ENCODE data around the gene CYB561D2.
A peak's percentile ranks its signal among the peaks of the same experiment; 100 is the strongest.

The CYB561D2 gene

DNA sequence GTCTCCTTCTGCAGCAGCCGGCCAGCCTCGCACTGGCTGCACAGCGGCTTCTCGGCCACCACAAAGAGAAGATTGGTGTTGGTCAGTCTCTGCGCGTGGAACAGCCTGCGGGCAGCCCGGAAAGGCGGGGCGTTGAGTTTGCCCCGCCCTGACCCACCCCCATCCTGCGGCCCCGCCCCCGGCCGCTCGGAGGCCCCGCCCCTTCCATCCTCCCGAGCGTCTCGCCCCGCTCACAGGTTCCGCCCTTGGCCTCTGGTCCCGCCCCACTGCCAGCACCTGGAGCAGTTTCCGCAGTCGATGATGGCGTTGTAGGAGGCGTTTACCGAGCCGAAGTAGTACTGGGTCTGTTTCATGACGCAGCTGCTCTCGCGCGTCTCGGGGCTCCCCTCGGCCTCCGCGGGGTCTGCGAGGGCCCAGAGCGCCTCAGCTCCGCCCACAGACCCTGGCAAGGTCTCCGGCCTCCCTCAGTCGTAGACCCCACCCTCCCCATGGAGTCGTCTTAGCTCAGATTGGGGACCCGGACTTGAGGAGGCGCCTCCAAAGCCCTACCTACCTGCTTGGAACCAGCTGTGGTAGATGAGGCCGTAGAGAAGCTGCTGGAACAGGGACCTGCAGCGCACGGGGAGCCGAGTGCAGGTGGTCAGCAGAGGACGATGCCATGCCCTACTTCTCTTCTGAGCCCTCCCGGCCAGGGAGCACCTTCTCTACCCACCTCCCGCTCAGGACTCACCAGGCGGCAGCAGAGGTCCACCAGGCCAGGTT, 14.6 kb downstream of the CYB561D2 start:
- H3K27ac ChIP-seq (ENCODE audit: low read length) = no peak overlapping the region

DNA sequence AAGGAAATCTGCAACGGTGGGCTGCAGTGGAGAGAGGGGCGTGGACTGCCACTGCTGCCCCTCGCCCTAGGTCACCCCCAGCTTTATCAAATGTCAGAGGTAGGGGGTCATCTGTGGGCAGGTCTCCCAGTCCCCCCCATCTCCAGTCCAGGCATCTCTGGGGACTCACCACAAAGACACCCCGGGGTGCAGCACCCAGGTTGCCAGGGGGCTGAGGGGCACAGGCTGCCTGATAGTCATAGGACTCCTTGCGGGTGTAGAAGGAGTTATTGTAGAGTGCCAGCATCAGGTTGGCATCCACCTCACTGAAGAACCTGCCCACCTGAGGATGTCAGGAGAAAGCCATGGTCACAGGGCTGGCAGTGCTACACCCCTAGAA, 15.2 kb downstream of the CYB561D2 start:
- Histone ChIP-seq H3K27ac (ENCODE audit: low read length) (no peak overlapping the region), H3K27me3 (ENCODE audit: control insufficient read depth, insufficient read depth, low read length) (no peaks in the 10 kb centered on the region), H3K4me3 (ENCODE audit: low read length) (peak overlapping the region; percentile 53; the same call in 1 of the 2 replicates), H3K4me1 (ENCODE audit: control insufficient read depth, insufficient read depth, low read length) (peaks cover 6% of the 10 kb centered on the region), H3K9me3 (ENCODE audit: control insufficient read depth, insufficient read depth, low read length) (no peaks in the 10 kb centered on the region), H3K36me3 (ENCODE audit: control insufficient read depth, insufficient read depth, low read length) (no peaks in the 10 kb centered on the region; the same call in 1 of the 2 replicates)
- WGBS (ENCODE audit: insufficient coverage, insufficient read length) = no CpG with 5 or more reads among the region's 5 CpGs
- DNase-seq (ENCODE audit: low read depth, low spot score) = no peak

More for the DNA sequence above, 14.6 kb downstream of the CYB561D2 start:
- no CpG with 5 or more reads among the region's 53 CpGs for WGBS (ENCODE audit: insufficient coverage, insufficient read length)
- H3K4me1 ChIP-seq (ENCODE audit: control insufficient read depth, insufficient read depth, low read length) = peaks cover 5% of the 10 kb centered on the region; the same call in 1 of the 2 replicates
- no peaks in the 10 kb centered on the region for H3K27me3 ChIP-seq (ENCODE audit: control insufficient read depth, insufficient read depth, low read length)
- peak overlapping the region; percentile 53; the same call in 1 of the 2 replicates for H3K4me3 ChIP-seq (ENCODE audit: low read length)
- H3K9me3 ChIP-seq (ENCODE audit: control insufficient read depth, insufficient read depth, low read length) = no peaks in the 10 kb centered on the region
- DNase-seq (ENCODE audit: low read depth, low spot score) = peak; percentile 75
- H3K36me3 ChIP-seq (ENCODE audit: control insufficient read depth, insufficient read depth, low read length) = no peaks in the 10 kb centered on the region; the same call in 1 of the 2 replicates

GRCh38 chr3:50369012-50369670, 18.5 kb downstream of the CYB561D2 start:
- Histone ChIP-seq H3K9me3 (ENCODE audit: control insufficient read depth, insufficient read depth, low read length) (no peaks in the 10 kb centered on the region), H3K27ac (ENCODE audit: low read length) (no peak overlapping the region), H3K36me3 (ENCODE audit: control insufficient read depth, insufficient read depth, low read length) (no peaks in the 10 kb centered on the region; the same call in 1 of the 2 replicates), H3K27me3 (ENCODE audit: control insufficient read depth, insufficient read depth, low read length) (no peaks in the 10 kb centered on the region), H3K4me3 (ENCODE audit: low read length) (no peak overlapping the region), H3K4me1 (ENCODE audit: control insufficient read depth, insufficient read depth, low read length) (peaks cover 13% of the 10 kb centered on the region)
- no CpG with 5 or more reads among the region's 9 CpGs for WGBS (ENCODE audit: insufficient coverage, insufficient read length)
- DNase-seq (ENCODE audit: low read depth, low spot score) = no peak

GRCh38 chr3:50370594-50370993, 19.9 kb downstream of the CYB561D2 start:
- H3K27me3 ChIP-seq (ENCODE audit: control insufficient read depth, insufficient read depth, low read length) = no peaks in the 10 kb centered on the region
- no peak for DNase-seq (ENCODE audit: low read depth, low spot score)
- no peak overlapping the region for H3K4me3 ChIP-seq (ENCODE audit: low read length)
- H3K9me3 ChIP-seq (ENCODE audit: control insufficient read depth, insufficient read depth, low read length) = no peaks in the 10 kb centered on the region
- no peak overlapping the region for H3K27ac ChIP-seq (ENCODE audit: low read length)
- peaks cover 2% of the 10 kb centered on the region; the same call in 1 of the 2 replicates for H3K36me3 ChIP-seq (ENCODE audit: control insufficient read depth, insufficient read depth, low read length)
- H3K4me1 ChIP-seq (ENCODE audit: control insufficient read depth, insufficient read depth, low read length) = peaks cover 13% of the 10 kb centered on the region
- WGBS (ENCODE audit: insufficient coverage, insufficient read length) = no CpG with 5 or more reads among the region's 14 CpGs

DNA sequence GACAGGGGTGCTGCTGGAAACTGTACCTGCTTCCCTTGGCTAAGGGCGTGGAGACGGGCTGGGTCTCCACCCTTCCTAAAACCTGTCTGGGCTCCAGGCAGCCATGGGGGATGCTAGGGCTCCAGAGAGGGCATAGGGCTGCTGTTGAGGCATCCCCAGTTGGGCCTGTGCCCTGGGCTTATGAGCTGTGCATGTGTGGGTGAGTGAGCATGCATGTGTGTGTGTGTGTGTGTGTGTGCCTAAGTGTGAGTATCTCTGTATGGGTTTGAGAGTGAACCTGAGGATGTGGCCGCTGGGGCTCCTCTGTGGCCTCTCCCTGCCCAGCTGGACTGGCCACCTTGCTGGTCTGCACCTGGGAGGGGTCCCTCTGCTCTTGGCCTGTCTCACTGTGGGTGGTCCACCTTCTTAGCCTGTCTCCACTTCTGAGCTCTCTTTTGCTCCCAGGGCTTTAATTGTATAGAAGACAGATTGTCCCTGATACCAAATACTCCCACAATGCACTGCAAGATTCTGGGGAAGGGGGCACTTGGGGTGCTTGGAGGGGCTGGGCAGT, 20.5 kb downstream of the CYB561D2 start:
- peaks cover 2% of the 10 kb centered on the region; the same call in 1 of the 2 replicates for H3K36me3 ChIP-seq (ENCODE audit: control insufficient read depth, insufficient read depth, low read length)
- no peaks in the 10 kb centered on the region for H3K9me3 ChIP-seq (ENCODE audit: control insufficient read depth, insufficient read depth, low read length)
- no CpG with 5 or more reads among the region's 3 CpGs for WGBS (ENCODE audit: insufficient coverage, insufficient read length)

GRCh38 chr3:50372349-50372748, 21.7 kb downstream of the CYB561D2 start:
- Histone ChIP-seq H3K36me3 (ENCODE audit: control insufficient read depth, insufficient read depth, low read length) (peaks cover 2% of the 10 kb centered on the region; the same call in 1 of the 2 replicates), H3K4me3 (ENCODE audit: low read length) (no peak overlapping the region), H3K27me3 (ENCODE audit: control insufficient read depth, insufficient read depth, low read length) (no peaks in the 10 kb centered on the region), H3K9me3 (ENCODE audit: control insufficient read depth, insufficient read depth, low read length) (no peaks in the 10 kb centered on the region), H3K4me1 (ENCODE audit: control insufficient read depth, insufficient read depth, low read length) (peaks cover 11% of the 10 kb centered on the region), H3K27ac (ENCODE audit: low read length) (no peak overlapping the region)
- WGBS (ENCODE audit: insufficient coverage, insufficient read length) = no CpG with 5 or more reads among the region's 8 CpGs
- DNase-seq (ENCODE audit: low read depth, low spot score) = no peak

More for the DNA sequence above, 20.5 kb downstream of the CYB561D2 start:
- Histone ChIP-seq H3K4me1 (ENCODE audit: control insufficient read depth, insufficient read depth, low read length) (peaks cover 11% of the 10 kb centered on the region), H3K4me3 (ENCODE audit: low read length) (no peak overlapping the region), H3K27me3 (ENCODE audit: control insufficient read depth, insufficient read depth, low read length) (no peaks in the 10 kb centered on the region), H3K27ac (ENCODE audit: low read length) (no peak overlapping the region)
- no peak for DNase-seq (ENCODE audit: low read depth, low spot score)

DNA sequence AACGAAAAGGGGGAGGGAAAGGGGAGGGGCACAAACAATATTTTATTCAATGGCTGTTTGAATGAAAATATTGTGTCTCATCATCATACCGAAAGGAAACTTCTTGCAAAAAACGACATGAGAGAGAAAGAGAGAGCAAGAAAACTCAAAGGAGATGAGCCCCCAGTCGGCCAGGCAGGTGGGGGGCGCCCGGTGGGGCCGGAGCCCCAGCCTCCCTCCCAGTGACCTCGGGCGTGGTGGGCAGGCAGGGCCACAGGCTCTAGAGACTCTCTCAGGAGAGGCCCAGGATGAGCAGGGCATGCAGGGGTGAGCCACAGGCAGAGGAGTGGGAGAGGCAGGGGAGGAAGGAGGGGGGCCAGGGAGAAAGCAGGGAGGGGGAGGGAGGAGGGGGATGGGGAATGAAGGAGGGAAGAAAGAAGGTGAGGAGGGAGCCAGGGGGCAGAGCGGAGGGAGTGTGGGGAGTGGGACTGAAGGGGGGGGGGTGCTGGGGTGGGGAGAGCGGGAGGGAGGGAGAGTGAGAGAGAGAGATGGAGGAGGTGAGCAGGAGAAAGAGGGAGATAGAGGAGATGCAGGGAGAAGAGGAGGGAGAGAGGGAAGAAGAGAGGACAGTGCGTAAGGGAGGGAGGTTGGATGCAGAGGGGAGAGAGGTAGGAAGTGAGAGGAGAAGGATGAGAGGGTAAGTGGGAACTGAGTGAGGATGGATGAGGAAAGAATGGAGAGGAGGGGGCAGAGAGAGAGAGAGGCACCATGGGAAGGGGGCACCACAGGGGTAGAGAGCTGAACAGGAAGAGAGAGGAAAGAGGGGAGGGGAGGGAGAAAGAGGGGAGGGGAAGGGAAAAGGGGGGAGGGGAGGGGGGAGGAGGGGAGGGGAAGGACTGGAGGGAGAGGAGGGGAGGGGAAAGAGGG, 22.7 kb downstream of the CYB561D2 start:
- Histone ChIP-seq H3K4me1 (ENCODE audit: control insufficient read depth, insufficient read depth, low read length) (peaks cover 11% of the 10 kb centered on the region), H3K4me3 (ENCODE audit: low read length) (no peak overlapping the region), H3K9me3 (ENCODE audit: control insufficient read depth, insufficient read depth, low read length) (no peaks in the 10 kb centered on the region), H3K27ac (ENCODE audit: low read length) (no peak overlapping the region), H3K27me3 (ENCODE audit: control insufficient read depth, insufficient read depth, low read length) (no peaks in the 10 kb centered on the region), H3K36me3 (ENCODE audit: control insufficient read depth, insufficient read depth, low read length) (peaks cover 2% of the 10 kb centered on the region; the same call in 1 of the 2 replicates)
- 100% methylated on average over 1 of the region's 12 CpGs for WGBS (ENCODE audit: insufficient coverage, insufficient read length)
- DNase-seq (ENCODE audit: low read depth, low spot score) = no peak

DNA sequence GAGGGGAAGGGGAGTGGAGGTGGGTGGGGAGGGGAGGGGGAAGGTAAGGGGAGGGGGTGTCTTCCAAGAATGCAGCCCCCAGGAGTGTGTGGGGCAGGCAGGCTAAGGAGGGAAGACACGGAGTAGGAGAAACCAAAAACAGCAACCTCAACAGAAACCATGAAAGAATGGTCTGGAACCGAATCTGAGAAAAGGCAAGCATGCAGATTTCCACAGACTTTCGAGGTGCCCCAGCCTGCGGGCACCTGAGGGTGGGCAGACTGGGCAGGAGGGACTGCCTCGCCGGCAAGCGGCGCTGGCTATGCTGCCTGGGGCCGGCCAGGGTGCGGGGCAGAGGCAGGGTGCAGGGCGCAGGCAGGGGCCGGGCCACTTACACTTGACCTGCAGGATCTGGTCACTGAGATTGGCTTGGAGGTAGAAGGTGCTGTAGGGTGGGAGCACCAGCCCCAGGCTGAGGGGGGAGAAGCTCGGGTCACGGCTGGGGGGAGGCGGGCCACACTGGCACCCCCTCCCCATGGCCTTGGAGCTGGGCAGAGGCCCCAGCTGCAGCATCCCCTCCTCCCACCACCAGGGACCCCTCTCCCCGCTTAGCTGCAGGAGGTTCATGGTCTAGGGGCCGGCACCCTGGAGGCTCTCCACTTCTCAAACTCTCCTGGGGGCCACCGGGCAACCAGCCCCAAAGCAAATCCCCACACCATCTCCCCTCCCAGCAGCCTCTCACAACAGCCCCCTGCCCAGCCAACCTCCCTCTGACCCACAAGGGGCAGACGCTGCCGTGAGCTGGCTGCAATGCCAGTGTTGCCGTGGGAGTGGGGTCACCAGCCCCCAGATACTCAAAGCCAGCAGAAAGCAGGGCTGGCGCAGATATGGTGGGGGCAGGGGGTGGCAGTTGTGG, 23.9 kb downstream of the CYB561D2 start:
- DNase-seq (ENCODE audit: low read depth, low spot score) = no peak
- H3K36me3 ChIP-seq (ENCODE audit: control insufficient read depth, insufficient read depth, low read length) = peaks cover 2% of the 10 kb centered on the region; the same call in 1 of the 2 replicates
- no peaks in the 10 kb centered on the region for H3K9me3 ChIP-seq (ENCODE audit: control insufficient read depth, insufficient read depth, low read length)
- no peak overlapping the region for H3K27ac ChIP-seq (ENCODE audit: low read length)
- peaks cover 11% of the 10 kb centered on the region for H3K4me1 ChIP-seq (ENCODE audit: control insufficient read depth, insufficient read depth, low read length)
- no CpG with 5 or more reads among the region's 22 CpGs for WGBS (ENCODE audit: insufficient coverage, insufficient read length)
- no peaks in the 10 kb centered on the region for H3K27me3 ChIP-seq (ENCODE audit: control insufficient read depth, insufficient read depth, low read length)
- no peak overlapping the region for H3K4me3 ChIP-seq (ENCODE audit: low read length)

GRCh38 chr3:50375258-50375931, 24.7 kb downstream of the CYB561D2 start:
- no peak overlapping the region for H3K4me3 ChIP-seq (ENCODE audit: low read length)
- WGBS (ENCODE audit: insufficient coverage, insufficient read length) = no CpG with 5 or more reads among the region's 7 CpGs
- DNase-seq (ENCODE audit: low read depth, low spot score) = no peak
- no peaks in the 10 kb centered on the region for H3K9me3 ChIP-seq (ENCODE audit: control insufficient read depth, insufficient read depth, low read length)
- H3K36me3 ChIP-seq (ENCODE audit: control insufficient read depth, insufficient read depth, low read length) = peaks cover 2% of the 10 kb centered on the region; the same call in 1 of the 2 replicates
- no peaks in the 10 kb centered on the region for H3K27me3 ChIP-seq (ENCODE audit: control insufficient read depth, insufficient read depth, low read length)
- H3K27ac ChIP-seq (ENCODE audit: low read length) = no peak overlapping the region
- H3K4me1 ChIP-seq (ENCODE audit: control insufficient read depth, insufficient read depth, low read length) = peaks cover 11% of the 10 kb centered on the region
